ENCODE measurements around the gene DLG3. TPM values are rescaled to one million over a fixed set of nuclear protein-coding genes. Genes with fewer than 3 reads are reported as not detected.
"Not testable (repeated sequence)": the region's sequence is repeated elsewhere in the genome, so short reads cannot be mapped to it uniquely, and the experiment has no call there.

DLG3 gene
- total RNA-seq, 2 experiments from 2014 or later: 35.1 to 39.0 TPM

DNA sequence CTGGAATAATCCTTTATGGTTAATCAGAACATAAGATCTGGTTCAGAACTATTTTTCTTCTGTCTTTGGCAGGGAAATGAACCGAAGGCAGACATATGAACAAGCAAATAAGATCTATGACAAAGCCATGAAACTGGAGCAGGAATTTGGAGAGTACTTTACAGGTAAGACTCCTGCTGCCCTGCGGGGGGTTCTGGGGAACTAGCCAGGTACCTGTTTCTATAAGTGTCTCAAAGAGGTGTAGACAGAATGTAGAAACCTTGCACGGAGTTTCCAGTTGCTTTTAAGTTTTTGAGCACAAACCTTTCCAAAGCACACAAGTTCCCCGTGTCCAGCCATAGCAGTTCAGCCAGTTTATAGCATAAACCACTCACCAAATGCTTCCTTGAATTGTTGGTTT, 56.2 kb downstream of the DLG3 start:
- POLR2A ChIA-PET: no interaction called here
- CTCF ChIA-PET: no interaction called here

DNA sequence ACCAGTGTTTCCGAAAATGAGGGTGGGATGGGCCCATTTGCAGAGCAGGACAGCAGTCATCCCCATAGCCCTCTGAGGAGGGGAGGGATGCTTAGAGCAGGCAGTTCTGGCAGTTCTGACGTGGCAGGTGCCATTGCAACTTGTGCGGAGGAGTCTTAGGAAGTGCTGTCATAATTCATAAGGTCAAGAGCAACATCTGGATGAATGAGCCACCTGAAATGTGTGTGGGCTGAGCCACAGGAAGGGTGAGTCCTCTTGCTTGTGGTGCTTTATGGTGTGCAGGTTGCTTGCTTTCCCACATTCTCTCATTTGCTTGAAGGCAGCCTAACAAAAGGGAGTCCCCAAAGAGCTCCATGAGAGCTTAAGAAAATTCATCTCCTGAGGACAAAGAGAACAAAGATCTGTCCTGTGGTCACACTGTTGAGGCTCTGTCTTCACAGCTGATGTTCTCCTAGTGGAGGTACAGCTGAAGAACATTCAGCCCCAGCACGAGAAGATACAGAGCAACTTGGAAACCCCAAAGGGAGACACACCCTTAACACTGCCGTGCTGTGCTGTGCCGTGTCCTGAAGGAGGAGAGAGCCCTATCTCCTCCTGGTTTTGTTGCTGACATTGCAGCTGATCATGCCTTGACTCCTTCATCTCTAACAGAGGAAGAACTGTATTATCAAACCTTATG, 60.3 kb downstream of the DLG3 start:
- POLR2A ChIA-PET: no interaction called here
- CTCF ChIA-PET: no interaction called here

DNA sequence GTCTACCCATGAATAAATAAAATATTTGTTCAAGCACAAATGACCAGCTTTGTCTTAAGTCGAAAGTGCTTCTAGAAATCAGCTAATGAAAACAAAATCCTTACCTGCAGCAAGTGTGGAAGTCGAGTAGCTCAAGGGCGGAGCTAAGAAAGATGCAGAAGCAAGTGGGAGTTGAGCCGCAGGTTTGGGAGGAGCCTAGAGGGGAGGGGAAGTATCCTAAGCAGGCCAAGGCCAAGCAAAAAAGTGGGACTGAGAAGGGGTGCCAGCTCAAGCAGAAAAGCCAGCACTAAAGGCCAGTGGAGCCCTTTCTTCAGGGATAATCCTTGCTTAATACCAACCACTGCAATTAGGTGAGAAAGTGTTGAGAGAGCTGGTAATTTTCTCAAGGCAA, 60.8 kb downstream of the DLG3 start:
- POLR2A ChIA-PET: no interaction called here
- CTCF ChIA-PET: no interaction called here

DNA sequence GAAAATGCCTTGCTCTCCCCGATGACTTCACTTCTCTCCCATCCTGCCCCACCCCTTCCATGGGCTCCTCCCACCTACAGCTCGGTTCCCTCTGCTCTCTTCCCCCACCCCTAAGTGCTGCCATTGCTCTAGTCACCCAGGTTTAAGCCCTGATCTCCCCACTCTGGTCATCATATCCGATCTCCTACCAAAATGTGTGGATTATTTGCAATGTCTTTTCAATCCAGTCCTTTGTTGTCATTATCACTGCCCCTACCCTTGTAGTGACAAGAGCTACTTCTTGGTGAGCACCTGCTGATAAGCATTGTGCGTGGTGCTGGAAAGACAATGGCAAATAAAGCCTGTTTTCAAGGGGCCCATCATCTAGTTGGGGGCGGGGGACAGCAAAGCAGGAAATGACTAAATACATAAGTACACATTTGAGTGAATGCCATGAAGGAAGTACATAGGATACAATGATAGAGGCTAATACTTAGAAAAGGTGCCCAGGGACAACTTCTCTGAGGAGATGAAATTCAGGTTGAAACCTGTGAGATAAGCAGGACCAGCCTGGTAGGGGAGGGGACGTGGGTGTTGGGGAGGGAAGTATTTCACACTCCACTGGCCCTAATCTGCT, 63.8 kb downstream of the DLG3 start:
- CTCF ChIA-PET: no interaction called here
- POLR2A ChIA-PET: no interaction called here

DNA sequence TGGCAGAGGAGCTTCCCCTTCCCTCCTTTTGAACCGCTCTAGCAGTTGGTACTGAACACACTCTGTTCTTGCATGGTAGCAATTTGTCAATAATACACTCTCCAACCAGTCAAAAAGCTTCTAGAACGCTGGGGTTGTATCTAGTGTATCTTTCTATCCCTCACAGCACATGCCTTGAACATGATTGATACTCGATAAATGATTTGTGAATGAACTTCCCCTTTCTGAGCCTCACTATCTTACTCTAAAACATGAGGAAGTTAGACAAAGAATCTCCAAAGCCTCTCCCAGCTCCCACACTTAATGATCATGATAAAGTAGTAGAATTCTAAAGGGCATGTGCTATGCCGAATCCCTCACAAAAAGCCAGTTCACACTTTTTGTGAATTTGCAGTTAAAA, 64.4 kb downstream of the DLG3 start:
- POLR2A ChIA-PET: no interaction called here

DNA sequence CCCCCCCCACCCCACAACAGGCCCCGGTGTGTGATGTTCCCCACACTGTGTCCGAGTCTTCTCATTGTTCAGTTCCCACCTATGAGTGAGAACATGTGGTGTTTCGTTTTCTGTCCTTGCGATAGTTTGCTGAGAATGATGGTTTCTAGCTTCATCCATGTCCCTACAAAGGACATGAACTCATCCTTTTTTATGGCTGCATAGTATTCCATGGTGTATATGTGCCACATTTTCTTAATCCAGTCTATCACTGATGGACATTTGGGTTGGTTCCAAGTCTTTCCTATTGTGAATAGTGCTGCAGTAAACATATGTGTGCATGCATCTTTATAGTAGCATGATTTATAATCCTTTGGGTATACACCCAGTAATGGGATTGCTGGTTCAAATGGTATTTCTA, 70.6 kb downstream of the DLG3 start:
- CTCF ChIA-PET, POLR2A ChIA-PET: not testable (repeated sequence)

More for the DNA sequence above, 64.4 kb downstream of the DLG3 start:
- CTCF ChIA-PET: interaction anchor here (0.5 kb wide), 1 partner anchor 15 kb away, joined by 4 read pairs; no protein-coding TSS in a partner anchor

DNA sequence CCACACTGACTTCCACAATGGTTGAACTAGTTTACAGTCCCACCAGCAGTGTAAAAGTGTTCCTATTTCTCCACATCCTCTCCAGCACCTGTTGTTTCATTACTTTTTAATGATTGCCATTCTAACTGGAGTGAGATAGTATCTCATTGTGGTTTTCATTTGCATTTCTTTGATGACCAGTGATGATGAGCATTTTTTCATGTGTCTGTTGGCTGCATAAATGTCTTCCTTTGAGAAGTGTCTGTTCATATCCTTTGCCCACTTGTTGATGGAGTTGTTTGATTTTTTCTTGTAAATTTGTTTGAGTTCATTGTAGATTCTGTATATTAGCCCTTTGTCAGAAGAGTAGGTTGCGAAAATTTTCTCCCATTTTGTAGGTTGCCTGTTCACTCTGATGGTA, 71.1 kb downstream of the DLG3 start:
- CTCF ChIA-PET, POLR2A ChIA-PET: not testable (repeated sequence)

DNA sequence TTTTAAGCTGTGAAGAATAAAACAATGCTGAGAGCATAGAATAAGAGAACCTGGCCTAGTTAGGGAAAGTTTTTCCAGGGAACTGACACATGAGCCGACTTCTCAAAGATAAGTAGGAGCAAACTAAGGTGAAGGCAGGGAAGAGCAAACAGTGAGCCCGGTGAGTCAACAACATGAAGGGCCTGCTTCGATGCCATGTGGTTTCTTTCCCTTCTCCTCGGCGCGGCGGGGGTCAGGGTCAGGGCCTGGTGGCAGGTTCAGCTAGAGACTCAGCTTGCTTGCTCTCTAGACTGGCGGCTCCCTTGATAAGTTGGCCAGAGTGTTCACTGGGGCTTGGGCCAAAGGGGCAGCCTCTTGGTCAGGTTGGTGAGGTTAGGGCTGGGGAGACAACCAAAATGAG, 81.1 kb downstream of the DLG3 start:
- POLR2A ChIA-PET: no interaction called here
- CTCF ChIA-PET: no interaction called here

DNA sequence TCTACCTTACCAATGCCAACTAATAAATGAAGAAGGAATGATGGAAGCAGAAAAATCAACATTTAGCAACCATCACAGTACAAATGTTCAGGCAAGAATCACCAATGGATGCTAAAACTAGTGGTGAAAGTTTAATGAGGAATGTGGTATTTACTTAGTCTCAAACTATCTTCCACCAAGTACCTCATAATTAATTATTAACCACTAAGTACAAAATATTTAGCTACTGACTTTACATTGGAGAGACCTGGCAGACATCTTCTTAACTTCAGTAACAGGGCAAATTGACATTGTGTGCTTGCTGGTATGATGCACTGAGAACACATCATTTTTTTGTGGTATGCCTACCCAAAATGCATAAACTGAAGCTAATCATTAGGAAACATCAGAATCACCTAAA, 82.4 kb downstream of the DLG3 start:
- CTCF ChIA-PET: no interaction called here
- POLR2A ChIA-PET: no interaction called here

DNA sequence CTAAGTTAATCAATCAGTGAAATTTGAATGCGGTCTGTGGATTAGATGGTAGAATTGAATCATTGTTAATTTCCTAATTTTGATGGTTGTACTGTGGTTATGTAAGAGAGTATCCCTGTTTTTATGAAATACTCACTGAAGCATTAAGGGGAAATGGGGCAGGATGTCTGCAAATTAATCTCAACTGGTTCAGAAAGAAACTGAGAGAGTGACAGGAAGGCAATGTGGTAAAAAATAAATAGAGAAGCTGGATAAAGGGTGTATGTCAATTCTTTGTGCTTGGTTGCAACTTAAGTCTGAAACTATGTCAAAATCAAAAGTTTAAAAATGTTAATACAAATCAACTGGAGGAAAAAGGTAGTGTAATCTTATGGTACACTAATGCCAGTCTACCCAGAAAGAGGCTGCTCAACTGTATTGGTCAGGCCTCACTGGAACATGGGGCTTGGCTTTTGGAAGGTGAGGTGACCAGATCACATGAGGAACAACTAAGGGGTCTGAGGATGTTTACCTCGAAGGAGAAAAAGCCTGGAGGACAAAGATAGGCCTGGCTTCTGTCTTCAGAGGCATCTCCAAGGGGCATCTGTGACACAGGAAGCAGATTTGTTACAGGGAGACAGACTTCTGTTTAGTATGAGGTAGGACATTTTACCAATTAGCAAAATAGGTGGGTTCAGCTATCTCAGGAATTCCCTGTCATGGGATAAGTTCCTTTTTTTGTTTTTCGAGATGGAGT, 83.1 kb downstream of the DLG3 start:
- POLR2A ChIA-PET: no interaction called here
- CTCF ChIA-PET: no interaction called here

DNA sequence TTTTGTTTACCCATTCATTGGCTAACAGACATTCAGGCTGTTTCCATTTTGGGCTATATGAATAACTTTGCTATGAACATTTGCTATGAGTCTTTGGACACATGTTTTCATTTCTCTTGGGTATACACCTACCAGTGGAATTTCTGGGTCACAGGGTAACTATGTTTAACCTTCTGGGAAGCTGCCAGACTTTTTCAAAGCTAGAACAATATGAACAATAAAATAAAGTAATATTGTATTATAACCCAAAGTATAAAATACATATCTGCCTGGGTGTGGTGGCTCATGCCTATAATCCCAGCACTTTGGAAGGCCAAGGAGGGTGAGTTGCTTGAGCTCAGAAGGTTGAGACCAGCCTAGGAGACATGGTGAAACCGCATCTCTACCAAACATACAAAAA, 90.6 kb downstream of the DLG3 start:
- ChIA-PET POLR2A (no interaction called here), CTCF (no interaction called here)

DNA sequence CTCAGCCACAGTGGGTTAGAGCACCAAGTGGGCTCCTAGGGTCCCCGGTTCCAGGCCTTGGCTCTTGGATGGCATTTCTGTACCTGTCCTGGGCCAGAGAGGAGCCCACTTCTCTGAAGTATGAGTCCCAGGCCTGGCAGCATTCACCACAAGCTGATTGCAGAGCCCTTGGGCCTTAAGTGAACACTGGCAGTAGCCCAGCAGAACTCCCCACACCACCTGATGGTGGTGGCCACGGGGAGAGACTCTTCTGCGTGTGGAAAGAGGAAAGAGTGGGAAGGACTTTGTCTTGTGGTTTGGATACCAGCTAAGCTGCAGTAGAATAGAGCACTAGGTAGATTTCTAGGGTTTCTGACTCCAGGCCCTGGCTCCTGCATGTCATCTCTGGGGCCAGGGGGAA, 104.8 kb downstream of the DLG3 start:
- CTCF ChIA-PET: no interaction called here
- POLR2A ChIA-PET: no interaction called here

DNA sequence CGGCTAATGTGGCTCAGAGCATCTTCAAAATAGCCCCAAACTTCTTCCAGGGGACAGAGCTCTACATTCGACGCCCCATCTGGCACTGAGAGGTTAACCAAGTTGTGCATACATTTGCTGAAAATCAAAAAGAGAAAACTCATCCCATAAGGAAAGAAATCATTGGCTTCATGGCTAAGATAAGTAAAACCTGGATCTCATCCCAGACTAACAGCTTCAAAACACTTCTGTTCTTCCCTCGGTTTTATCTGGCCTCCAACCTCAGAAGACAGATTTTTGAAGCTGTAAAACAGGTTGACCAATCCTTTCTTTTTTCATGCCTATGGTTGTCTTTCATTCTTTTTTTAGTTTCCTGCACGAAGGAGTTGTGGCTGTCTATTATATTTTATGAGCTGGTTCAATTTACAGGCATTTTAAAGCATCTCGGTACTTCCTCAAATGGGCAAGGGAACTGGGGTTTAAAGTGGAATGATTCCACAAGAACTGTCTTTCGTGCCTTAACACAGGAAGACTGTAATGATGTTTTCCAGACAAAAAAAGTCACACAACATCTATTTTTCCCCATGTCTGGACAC, 107.6 kb downstream of the DLG3 start:
- ChIA-PET CTCF (no interaction called here), POLR2A (no interaction called here)

DNA sequence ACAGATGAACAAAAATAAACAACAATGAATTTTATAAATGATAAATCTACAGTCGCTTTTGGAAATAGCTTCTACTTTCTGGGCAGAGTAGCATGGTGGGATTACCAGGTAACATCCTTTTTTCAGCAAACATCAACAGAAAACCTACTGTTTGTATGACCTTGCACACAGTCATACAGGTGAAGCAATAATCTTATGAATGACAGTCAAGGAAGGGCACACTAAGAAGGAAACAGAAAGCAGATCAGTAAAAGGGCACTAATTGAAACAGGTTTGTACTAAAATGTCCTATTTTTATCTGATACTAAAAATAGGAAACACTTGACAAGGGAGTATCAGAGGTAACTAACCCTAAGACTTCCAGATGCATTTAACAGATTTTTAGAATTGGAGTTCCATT, 108.9 kb downstream of the DLG3 start:
- ChIA-PET POLR2A (no interaction called here), CTCF (interaction anchor here (0.6 to 1.3 kb wide), 2 partner anchors 43 to 118 kb away, joined by 3 to 4 read pairs; no protein-coding TSS in a partner anchor)

DNA sequence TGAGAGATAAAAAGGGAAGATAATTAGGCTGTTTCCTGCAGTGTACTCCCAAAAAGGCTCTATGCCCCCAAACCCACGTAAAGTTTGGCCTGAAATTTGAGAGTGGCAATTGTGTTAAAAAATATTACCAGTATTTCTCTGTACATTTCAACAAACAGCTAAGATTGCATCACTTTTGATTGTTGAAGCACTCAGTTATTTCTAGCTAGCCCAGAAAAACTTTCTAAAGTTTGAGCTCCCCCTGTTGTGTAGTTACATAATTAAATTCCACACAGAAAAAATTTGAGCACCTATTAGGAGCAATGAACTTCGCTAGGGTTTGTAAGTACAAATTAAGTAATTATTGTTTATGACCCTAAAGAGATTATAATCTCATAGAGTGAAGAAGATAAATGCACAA, 109.4 kb downstream of the DLG3 start:
- CTCF ChIA-PET: interaction anchor here (0.6 to 1.3 kb wide), 2 partner anchors 44 to 119 kb away, joined by 3 to 4 read pairs; no protein-coding TSS in a partner anchor
- POLR2A ChIA-PET: no interaction called here

DNA sequence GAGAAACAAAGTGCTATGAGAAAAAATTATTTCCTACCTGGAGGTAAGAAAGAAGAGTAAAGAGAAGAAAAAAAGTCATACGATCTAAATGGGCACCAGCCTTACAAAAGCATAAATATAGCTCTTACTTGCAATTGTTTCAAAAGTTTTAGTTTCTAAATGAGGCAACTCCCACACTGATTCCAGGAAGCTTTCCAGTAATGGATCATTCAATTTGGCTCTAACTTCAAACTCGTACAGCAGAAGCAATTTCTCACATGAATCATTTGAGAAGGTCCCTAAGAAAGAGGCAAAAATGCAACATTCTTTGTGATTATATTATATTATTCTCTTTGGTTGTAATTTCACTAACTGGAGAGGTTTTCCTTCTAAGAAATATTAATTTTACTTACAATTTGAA, 109.9 kb downstream of the DLG3 start:
- ChIA-PET POLR2A (no interaction called here), CTCF (interaction anchor here (1.3 kb wide), 1 partner anchor 119 kb away, joined by 4 read pairs; no protein-coding TSS in a partner anchor)

DNA sequence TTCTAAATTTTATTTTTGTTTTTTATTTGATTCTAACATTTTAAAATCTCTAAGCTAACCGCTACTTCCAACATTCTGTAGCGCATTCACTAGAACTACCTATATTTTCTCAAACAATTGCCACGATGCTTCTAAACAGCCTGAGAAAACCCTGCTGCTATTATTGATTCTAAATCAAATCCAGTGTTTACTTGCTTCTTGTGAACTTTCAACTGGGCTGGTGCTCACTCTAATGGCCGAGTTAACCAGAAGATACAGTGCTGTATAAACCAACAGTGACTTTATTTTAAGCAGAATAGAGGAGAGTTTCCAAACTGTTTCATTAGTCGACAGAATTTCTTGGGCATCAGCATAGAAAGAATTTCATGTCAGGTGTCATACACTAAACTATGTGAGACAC, 110.3 kb downstream of the DLG3 start:
- POLR2A ChIA-PET: no interaction called here

More for the DNA sequence above, 110.3 kb downstream of the DLG3 start:
- CTCF ChIA-PET: interaction anchor here (1.3 kb wide), 1 partner anchor 120 kb away, joined by 4 read pairs; no protein-coding TSS in a partner anchor
